ENCODE results near the gene EZR. TPM values are rescaled to one million over a fixed set of nuclear protein-coding genes. Genes with fewer than 3 reads are reported as not detected.

Gene EZR
- total and polyA plus RNA-seq, 2 donors (not counting 1 experiment from before 2014, with no cell fraction given), result 227 to 945 TPM

GRCh38 chr6:158807515-158808441, 11.4 kb downstream of the EZR start:
- H3K4me2 ChIP-seq (replicated peaks; ENCODE audit: low read depth, low read length, poor library complexity, severe bottlenecking), result peak overlapping the region; percentile 95
- DNase-seq (no peak), ATAC-seq (ENCODE audit: low read depth) (no peak)
- no peaks in the 10 kb centered on the region for H3K27me3 ChIP-seq (replicated peaks in 1 of 4; ENCODE audit: control extremely low read depth in 1 of 4, control insufficient read depth in 3 of 4, insufficient read depth in 4 of 4, low read length in 3 of 4)
- H3K4me3 Mint-ChIP-seq, result peak overlapping the region; percentile 85
- peaks cover 95% of the 10 kb centered on the region for H3K4me1 Mint-ChIP-seq
- peaks cover 95% of the 10 kb centered on the region in 2 donors for H3K4me1 ChIP-seq (ENCODE audit: control insufficient read depth in 2 of 2, insufficient read depth in 2 of 2, low read length in 2 of 2)
- no peak overlapping the region for H2AFZ ChIP-seq (ENCODE audit: insufficient read depth, low read depth, low read length, poor library complexity, severe bottlenecking)
- peak overlapping the region; percentile 96 for H3K27ac Mint-ChIP-seq
- H3K9ac ChIP-seq (ENCODE audit: low read length), result peak overlapping the region; percentile 35
- POLR2A ChIA-PET, result interaction anchor here (0.6 to 3.1 kb wide), 10 partner anchors 8 to 151 kb away, joined by 3 to 48 read pairs (median 6); partner anchors contain the start of gene EZR
- no peak for TF ChIP-seq EZH2 (IDR thresholded peaks at IDR 0.05; ENCODE audit: borderline replicate concordance, insufficient read depth, low read depth, low read length, poor library complexity, severe bottlenecking)
- CTCF ChIA-PET, result interaction anchor here (0.9 to 3.5 kb wide), 13 partner anchors 9 to 231 kb away, joined by 3 to 38 read pairs (median 4); no protein-coding TSS in a partner anchor
- H3K9me3 Mint-ChIP-seq (ENCODE audit: insufficient read depth), result no peaks in the 10 kb centered on the region
- peaks cover 0 to 57% of the 10 kb centered on the region in 2 experiments for H3K36me3 ChIP-seq (replicated peaks in 1 of 2; ENCODE audit: control extremely low read depth in 1 of 2, control insufficient read depth in 1 of 2, extremely low read depth in 1 of 2, insufficient read depth in 2 of 2, low read length in 1 of 2)
- peaks cover 96% of the 10 kb centered on the region for H3K79me2 ChIP-seq (ENCODE audit: control insufficient read depth, insufficient read depth, low read length)
- no peaks in the 10 kb centered on the region for H3K27me3 Mint-ChIP-seq
- peak overlapping the region; percentile 94 to 96 for H3K27ac ChIP-seq (ENCODE audit: low read length in 2 of 2)
- no peaks in the 10 kb centered on the region for H3K9me3 ChIP-seq (ENCODE audit: control extremely low read depth in 1 of 3, control insufficient read depth in 2 of 3, insufficient read depth in 1 of 3, low read length in 2 of 3)
- WGBS (ENCODE audit: insufficient coverage), result 5% methylated on average over 2 of the region's 8 CpGs
- H3K4me3 ChIP-seq (ENCODE audit: control extremely low read depth in 1 of 5, extremely low read depth in 1 of 5, insufficient read depth in 1 of 5, low read depth in 2 of 5, low read length in 4 of 5), result peak overlapping the region in 3 of 5 experiments; percentile 25 to 50 (median 25)
- H4K20me1 ChIP-seq (ENCODE audit: control insufficient read depth, insufficient read depth, low read length, poor library complexity, severe bottlenecking), result peaks cover 41% of the 10 kb centered on the region
- intact Hi-C loops (cut with micrococcal nuclease), result loop anchor here (2.0 to 10.0 kb wide), 4 partner anchors 15 to 297 kb away; no protein-coding TSS in a partner anchor

DNA sequence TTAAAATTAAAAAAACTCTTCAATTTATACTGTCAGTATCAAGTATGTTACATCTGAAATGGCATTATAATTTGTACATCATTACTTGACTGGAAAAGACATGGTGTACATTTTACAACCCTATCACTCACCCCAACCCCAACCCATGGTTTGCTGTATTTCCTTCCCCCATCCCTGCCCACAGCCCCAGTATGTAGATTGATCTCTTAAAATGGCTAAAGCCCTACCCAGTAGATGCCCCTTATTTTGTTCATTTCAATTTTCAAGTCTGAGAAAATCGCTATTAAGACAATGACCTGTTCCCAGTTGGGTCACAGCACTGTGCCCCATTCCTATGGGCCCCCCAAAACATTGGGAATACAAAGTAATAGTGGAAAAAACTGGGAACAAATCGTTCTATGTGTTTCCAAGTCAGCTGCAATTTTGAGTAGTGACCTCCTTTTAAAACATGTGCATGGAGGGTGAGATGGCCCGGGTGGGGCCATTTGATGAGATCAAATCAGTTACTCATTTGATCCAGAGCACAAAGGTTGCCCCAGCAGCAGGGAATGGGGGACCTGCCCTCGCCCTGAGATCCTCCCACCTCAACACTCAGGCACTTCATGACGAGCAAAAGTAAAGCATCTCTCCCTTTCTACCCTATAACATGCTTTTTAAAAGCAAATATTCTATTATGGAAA, 13.3 kb downstream of the EZR start:
- H3K27me3 Mint-ChIP-seq, result no peaks in the 10 kb centered on the region
- ATAC-seq (ENCODE audit: low read depth) (no peak), DNase-seq (no peak)
- Histone ChIP-seq H3K9ac (ENCODE audit: low read length) (no peak overlapping the region), H4K20me1 (ENCODE audit: control insufficient read depth, insufficient read depth, low read length, poor library complexity, severe bottlenecking) (peaks cover 42% of the 10 kb centered on the region), H2AFZ (ENCODE audit: insufficient read depth, low read depth, low read length, poor library complexity, severe bottlenecking) (no peak overlapping the region), H3K36me3 (replicated peaks in 1 of 2; ENCODE audit: control extremely low read depth in 1 of 2, control insufficient read depth in 1 of 2, extremely low read depth in 1 of 2, insufficient read depth in 2 of 2, low read length in 1 of 2) (peaks cover 3 to 48% of the 10 kb centered on the region in 2 experiments), H3K9me3 (ENCODE audit: control extremely low read depth in 1 of 3, control insufficient read depth in 2 of 3, insufficient read depth in 1 of 3, low read length in 2 of 3) (no peaks in the 10 kb centered on the region), H3K79me2 (ENCODE audit: control insufficient read depth, insufficient read depth, low read length) (peaks cover 96% of the 10 kb centered on the region), H3K27me3 (replicated peaks in 1 of 4; ENCODE audit: control extremely low read depth in 1 of 4, control insufficient read depth in 3 of 4, insufficient read depth in 4 of 4, low read length in 3 of 4) (no peaks in the 10 kb centered on the region), H3K4me3 (ENCODE audit: control extremely low read depth in 1 of 5, extremely low read depth in 1 of 5, insufficient read depth in 1 of 5, low read depth in 2 of 5, low read length in 4 of 5) (peak overlapping the region in 1 of 5 experiments; percentile 17), H3K4me1 (ENCODE audit: control insufficient read depth in 2 of 2, insufficient read depth in 2 of 2, low read length in 2 of 2) (peaks cover 95% of the 10 kb centered on the region in 2 donors), H3K27ac (ENCODE audit: low read length in 2 of 2) (peak overlapping the region; percentile 41 to 96), H3K4me2 (replicated peaks; ENCODE audit: low read depth, low read length, poor library complexity, severe bottlenecking) (peak overlapping the region; percentile 40)
- H3K9me3 Mint-ChIP-seq (ENCODE audit: insufficient read depth), result no peaks in the 10 kb centered on the region
- H3K4me3 Mint-ChIP-seq, result peak overlapping the region; percentile 85
- ChIA-PET POLR2A (interaction anchor here (0.7 to 1.4 kb wide), 3 partner anchors 9 to 179 kb away, joined by 3 to 15 read pairs (median 13); no protein-coding TSS in a partner anchor), CTCF (interaction anchor here (0.6 to 1.1 kb wide), 5 partner anchors 12 to 155 kb away, joined by 3 to 5 read pairs (median 3); no protein-coding TSS in a partner anchor)
- WGBS (ENCODE audit: insufficient coverage), result 92% methylated on average over 2 of the region's 5 CpGs
- peaks cover 94% of the 10 kb centered on the region for H3K4me1 Mint-ChIP-seq
- TF ChIP-seq EZH2 (IDR thresholded peaks at IDR 0.05; ENCODE audit: borderline replicate concordance, insufficient read depth, low read depth, low read length, poor library complexity, severe bottlenecking), result no peak
- TF ChIP-seq CTCF (IDR thresholded peaks at IDR 0.05), result no peak
- intact Hi-C loops (cut with micrococcal nuclease), result loop anchor here (5.0 to 10.0 kb wide), 3 partner anchors 34 to 299 kb away; no protein-coding TSS in a partner anchor
- peak overlapping the region; percentile 48 for H3K27ac Mint-ChIP-seq
